Measurements from ENCODE around the gene GPATCH4. TPM values are rescaled to one million over a fixed set of nuclear protein-coding genes. Genes with fewer than 3 reads are reported as not detected.
"Not testable (repeated sequence)": the region's sequence is repeated elsewhere in the genome, so short reads cannot be mapped to it uniquely, and the experiment has no call there.

Gene GPATCH4
- total RNA-seq, 1 donor: 24.2 TPM

DNA sequence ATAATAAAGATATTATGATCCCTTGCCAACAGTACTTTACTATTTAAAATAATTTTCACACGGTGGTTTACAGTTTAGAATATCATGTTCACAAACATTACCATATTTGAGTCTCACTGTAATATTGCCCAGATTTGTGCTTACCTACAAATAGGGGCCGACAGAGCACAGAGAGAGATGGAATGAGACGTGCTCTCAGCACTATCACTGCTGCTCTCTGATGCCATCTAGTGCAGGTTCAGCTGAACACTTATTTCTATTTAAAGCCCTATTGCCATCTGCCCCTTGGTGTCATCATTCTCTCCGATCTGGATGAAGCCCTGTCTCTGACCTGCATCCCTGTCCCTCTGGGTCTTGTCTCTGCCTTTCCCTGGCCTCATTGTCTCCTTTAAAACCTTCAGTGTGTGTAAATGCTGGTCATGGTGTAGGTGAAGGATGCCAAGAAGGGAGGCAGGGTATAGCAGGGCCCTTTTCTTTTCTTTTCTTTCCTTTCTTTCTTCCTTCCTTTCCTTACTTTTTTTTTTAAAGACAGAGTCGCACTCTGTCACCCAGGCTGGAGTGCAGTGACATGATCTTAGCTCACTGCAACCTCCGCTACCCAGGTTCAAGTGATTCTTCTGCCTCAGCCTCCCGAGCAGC, 6.9 kb upstream of the GPATCH4 start:
- peak; percentile 69 for DNase-seq (ENCODE audit: low read depth)
- TF ChIP-seq, protein P1, sequence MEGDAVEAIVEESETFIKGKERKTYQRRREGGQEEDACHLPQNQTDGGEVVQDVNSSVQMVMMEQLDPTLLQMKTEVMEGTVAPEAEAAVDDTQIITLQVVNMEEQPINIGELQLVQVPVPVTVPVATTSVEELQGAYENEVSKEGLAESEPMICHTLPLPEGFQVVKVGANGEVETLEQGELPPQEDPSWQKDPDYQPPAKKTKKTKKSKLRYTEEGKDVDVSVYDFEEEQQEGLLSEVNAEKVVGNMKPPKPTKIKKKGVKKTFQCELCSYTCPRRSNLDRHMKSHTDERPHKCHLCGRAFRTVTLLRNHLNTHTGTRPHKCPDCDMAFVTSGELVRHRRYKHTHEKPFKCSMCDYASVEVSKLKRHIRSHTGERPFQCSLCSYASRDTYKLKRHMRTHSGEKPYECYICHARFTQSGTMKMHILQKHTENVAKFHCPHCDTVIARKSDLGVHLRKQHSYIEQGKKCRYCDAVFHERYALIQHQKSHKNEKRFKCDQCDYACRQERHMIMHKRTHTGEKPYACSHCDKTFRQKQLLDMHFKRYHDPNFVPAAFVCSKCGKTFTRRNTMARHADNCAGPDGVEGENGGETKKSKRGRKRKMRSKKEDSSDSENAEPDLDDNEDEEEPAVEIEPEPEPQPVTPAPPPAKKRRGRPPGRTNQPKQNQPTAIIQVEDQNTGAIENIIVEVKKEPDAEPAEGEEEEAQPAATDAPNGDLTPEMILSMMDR (IDR thresholded peaks at IDR 0.05; ENCODE audit: insufficient read depth, low read depth, low read length): peak; percentile 80
- H3K4me3 ChIP-seq (ENCODE audit: low read depth, low read length): no peak overlapping the region

DNA sequence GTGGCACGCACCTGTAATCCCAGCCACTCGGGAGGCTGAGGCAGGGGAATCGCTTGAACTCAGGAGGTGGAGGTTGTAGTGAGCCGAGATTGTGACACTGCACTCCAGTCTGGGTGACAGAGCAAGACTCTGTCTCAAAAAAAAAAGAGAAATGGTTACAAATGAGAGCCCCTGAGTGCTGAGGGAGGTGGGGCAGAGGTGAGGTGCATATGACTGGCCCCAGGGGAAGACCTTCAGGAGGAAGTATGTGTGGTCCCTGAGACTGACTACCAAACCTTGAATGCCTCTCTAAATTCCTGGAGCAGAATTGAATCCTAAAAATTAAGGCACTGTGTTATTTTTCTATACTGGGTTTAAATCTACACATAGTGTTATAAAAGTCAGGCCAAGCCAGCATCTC, 6.1 kb upstream of the GPATCH4 start:
- DNase-seq (ENCODE audit: low read depth); H3K4me3 ChIP-seq (ENCODE audit: low read depth, low read length): not testable (repeated sequence)

- DNase-seq (ENCODE audit: low read depth): no peak
- no peak overlapping the region for H3K4me3 ChIP-seq (ENCODE audit: low read depth, low read length)
- TF ChIP-seq, protein P1 (IDR thresholded peaks at IDR 0.05; ENCODE audit: insufficient read depth, low read depth, low read length): peak; percentile 51
Measured at GRCh38 chr1:156602557-156602993, 1.3 kb upstream of the GPATCH4 start.

DNA sequence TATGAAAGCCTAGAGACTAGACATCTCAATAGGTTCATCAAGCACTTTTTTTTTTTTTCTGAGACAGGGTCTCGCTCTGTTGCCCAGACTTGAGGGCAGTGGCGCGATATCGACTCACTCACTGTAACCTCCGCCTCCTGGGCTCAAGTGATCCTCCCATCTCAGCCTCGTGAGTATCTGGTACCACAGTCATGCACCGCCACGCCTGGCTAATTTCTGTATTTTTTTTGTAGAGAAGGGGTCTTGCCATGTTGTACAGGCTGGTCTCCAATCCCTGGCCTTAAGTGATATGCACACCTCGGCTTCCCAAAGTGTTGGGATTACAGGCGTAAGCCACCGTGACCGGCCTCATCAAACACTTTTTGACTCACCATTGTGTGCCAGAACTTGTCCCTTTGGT, 613 bp upstream of the GPATCH4 start:
- TF ChIP-seq, protein P1 (IDR thresholded peaks at IDR 0.05; ENCODE audit: insufficient read depth, low read depth, low read length): no peak
- no peak for DNase-seq (ENCODE audit: low read depth)

DNA sequence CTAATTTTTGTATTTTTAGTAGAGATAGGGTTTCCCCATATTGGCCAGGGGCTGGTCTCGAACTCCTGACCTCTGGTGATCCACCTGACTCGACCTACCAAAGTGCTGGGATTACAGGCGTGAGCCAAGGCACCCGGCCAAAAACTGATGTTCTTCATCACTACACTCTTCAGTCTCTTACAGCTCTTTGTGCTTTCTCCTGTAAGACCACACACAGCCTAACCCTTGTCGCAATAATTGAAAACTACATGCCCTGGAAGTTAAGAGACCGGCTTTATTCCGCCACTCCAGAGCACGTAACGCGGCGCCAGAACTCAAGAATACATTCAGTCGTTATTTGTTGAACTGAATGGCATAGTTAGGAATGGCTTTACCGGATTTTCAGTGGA, 552 bp downstream of the GPATCH4 start:
- H3K4me3 ChIP-seq (ENCODE audit: low read depth, low read length): peak overlapping the region; percentile 77
- peak; percentile 15 for DNase-seq (ENCODE audit: low read depth)
- TF ChIP-seq, protein P1 (IDR thresholded peaks at IDR 0.05; ENCODE audit: insufficient read depth, low read depth, low read length): no peak

More for the DNA sequence above, 613 bp upstream of the GPATCH4 start:
- H3K4me3 ChIP-seq (ENCODE audit: low read depth, low read length): peak overlapping the region; percentile 77

GRCh38 chr1:156599811-156600210, 1.5 kb downstream of the GPATCH4 start:
- H3K4me3 ChIP-seq (ENCODE audit: low read depth, low read length): no peak overlapping the region
- no peak for DNase-seq (ENCODE audit: low read depth)
- TF ChIP-seq, protein P1 (IDR thresholded peaks at IDR 0.05; ENCODE audit: insufficient read depth, low read depth, low read length): no peak

- TF ChIP-seq, protein P1 (IDR thresholded peaks at IDR 0.05; ENCODE audit: insufficient read depth, low read depth, low read length): no peak
- H3K4me3 ChIP-seq (ENCODE audit: low read depth, low read length): no peak overlapping the region
- no peak for DNase-seq (ENCODE audit: low read depth)
Measured at GRCh38 chr1:156598731-156599432, 2.4 kb downstream of the GPATCH4 start.

Measured in fibroblast of villous mesenchyme (primary cell).